Stimulated activated CD4-positive, alpha-beta T cell treated with anti-CD3 and anti-CD28 coated beads, Interleukin-1b, Interleukin-23, amount 100 ng/mL, for 4 hours (primary cell): Measurements from ENCODE around the gene MAD1L1.

ENCODE experiments used
- DNase-seq, 2 donors: peaks; one replicate each; pipeline ENCODE4 v3.0.0-alpha.2; 2020; ENCODE audit warnings: low read depth in 2 of 2

MAD1L1 gene

DNA sequence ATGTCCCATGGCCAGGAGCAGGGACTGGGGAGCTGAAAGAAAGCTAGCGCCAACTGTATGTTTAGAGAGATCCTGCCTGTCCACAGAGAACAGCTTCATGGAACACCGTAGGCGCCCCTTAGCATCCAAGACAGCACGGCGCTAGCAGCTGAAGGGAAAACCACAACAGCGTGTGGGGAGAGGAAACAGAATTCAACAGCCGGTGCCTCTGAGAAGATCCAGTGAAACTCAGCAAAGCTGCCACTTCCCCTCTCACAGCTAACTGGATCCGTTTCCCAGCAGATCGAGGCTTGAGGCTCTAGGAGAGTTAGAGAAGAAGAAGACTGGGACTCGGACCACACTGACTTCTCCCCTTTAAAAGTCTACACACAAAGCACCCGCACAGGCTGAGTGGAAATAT, 145.0 kb downstream of the MAD1L1 start:
- DNase-seq: no peak

DNA sequence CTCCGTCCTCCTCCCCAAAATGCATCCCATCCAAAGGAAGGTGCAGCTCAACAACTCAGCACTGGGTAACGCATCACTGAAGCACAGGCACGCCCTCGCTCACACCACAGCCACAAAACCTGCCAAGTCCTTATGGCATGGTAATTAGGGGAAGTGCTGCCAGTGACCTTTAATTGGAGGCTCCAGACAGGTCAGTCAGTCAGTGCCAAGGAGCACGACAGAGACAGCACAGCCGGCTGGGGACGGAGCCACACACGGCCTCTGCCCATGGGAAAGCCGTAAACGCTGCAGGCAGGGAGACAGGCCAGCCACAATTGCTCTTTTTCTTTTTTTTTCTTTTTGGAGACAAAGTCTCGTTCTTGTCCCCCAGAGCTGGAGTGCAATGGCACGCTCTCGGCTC, 146.5 kb downstream of the MAD1L1 start:
- no peak for DNase-seq

DNA sequence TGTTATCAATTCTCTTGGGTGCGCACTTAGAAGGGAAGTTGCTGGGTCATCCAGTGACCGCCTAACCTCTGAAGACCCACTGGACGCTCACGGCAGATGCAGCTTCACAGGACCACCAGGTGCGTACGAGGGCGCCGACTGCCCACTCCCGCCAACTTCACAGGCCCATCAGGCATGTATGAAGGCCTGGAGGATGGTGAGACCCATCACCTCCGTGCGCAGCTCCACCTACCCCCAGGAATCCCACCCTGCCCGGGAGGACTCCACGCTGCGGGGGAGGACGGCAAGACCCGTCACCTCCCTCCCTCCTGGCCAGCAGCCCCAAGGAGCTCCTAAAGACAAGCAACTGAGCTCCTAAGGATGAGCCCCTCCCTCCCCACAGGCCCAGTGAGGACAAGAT, 146.9 kb downstream of the MAD1L1 start:
- no peak for DNase-seq

DNA sequence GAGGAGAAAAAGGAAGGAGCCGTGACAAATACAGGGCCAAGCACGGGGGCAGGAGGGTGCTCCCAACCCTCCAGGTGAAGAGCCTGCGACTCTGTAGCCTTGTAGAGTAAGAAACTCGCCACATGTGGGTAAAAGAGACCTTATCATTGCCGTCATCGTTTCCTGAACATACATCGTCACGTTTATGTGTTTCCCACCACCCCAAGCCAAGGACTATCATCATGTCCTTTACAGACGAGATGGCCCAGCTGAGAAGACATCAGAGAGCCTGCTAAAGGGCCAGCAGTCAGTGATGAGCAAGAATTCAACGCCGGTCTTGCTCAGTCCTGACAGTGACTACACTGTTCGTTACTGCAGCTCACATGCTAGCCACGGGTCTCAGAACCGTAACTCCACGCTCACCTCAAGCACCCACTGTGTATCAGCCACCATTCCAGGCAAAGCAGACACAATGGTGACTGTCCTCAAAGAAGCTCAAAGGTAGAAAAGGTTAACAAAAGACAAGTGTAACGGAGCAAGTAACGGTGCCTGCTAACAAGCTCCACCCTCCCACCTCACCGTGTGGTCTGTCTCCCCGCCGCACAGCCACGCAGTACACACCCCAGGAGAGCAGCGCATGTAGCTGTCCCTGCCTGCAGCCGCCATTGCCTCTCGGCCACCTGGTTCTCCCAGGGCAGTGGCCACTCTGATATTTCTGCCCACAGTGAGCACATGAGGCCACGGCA, 147.8 kb downstream of the MAD1L1 start:
- DNase-seq: no peak

DNA sequence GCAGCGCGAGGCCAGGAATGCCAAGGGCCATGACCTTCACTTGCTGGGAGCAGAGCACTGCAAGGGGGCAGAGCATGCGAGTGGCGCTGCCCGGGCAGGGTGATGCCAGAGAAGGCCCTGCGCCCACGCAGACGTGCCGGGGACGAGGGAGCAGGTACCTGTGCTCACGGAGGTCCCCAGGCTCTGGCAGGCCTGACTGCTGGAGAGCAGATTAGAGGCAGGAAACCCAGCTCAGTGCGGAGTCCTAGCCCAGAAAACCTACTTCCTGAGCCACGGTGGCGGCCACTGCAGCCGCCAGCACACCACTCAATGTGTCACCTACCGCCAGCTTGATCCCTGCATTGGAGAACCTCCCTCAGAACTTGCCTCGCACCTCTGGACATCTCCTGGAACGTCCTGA, 148.4 kb downstream of the MAD1L1 start:
- DNase-seq: no peak

DNA sequence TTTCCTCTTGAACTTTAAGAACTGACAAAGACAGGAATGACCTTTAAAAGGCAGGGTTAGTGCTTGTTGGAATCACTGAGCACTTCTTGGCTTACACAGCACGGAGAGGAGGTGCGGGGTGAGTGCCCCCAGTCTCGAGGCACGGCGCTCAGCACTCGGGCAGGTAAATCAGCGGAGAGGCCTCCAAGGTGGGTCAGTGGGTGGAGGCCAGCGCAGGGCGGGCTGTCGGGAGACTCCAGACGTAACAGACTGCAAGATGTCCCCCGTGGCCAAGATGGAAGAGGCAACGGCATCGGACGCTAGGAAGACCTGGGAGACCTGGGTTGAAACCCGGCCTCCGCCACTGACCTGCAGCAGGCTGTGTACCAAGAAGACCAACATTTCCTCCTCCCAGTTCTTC, 149.4 kb downstream of the MAD1L1 start:
- DNase-seq: no peak

DNA sequence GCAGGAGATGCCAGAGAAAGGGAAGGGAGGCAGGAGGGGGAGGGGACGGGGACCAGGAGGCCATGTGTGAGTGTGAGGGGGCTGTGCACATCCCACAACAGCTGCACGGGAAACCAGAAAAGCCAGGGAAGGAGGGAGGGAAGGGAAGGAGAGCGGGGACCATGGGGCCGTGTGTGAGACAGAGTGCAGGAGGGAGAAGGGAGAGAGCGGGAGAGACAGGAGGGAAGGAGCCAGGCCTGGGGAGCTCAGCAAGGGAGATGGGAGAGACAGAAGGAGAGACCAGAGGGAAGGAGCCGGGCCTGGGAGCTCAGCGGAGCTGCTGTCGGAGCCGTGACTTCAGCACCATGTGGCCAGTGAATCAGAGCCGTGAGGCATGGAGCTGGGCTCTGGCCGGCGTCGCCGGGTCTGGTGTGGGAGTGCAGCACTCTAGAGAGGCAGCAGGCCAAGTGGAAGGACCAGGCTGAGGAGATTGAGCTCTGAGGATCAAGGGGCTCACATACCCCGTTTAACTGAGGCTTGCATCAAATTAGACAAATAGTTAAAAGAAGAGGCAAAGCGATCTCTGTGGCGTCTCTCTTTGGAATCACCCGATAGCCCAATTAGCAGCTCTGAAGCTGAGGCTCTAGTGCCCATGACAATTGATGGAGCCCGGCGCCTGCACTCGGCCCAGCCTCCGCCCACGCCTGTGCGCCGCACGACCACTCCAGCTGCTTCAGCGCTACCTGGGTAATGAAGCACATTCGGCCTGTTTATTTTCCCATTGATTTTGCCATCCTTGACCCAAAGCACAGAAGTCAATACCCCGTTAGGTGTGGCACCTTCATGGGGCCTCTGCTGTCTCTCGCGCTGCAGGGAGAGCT, 150.4 kb downstream of the MAD1L1 start:
- DNase-seq: no peak

DNA sequence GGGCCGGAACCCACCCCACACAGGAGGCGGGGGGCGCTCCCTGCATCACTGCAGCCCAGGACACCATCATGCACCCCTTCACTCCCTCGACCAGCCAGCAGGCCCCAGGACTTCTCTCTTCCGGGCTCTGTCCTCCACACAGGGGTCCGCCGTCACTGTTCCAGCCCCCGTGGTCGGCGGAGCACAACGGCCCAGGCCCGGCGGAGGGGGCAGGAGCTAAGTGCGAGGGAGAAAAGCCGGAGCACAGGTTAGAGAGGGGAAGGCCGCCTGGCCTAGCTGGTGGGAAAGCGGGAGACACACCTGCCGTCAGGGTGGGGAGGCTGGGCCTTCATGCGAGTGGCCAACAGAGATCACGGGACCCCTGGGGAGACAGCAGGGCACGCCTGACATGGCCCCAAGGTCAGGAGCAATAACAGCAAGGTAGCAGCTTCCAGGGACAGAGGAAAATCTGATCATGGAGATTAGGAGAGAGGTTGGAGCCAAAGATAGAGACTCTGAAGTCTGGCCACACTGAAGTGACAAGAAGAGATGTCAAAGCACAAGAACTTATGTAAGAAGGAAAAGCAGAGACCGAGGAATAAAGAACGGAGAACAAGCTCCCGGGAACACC, 151.1 kb downstream of the MAD1L1 start:
- no peak for DNase-seq

DNA sequence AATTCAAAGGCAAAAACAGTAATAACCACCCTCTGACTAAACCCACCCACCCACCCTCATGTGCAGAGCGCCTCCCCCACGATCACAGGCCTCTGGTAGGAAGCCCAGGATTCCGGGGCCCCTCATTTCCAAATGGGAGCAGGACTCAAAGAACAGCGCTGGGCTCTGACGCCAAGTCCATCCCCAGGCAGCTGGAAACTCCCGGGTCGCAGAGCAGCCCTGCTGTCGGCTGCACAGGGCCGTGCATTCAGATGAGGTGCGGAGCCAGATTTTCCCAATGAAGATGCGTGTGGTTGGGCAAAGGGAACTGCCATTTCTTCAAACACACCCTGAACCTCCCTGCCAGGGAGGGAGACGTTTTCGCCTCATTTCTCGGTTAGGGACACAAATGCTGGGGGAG, 152.3 kb downstream of the MAD1L1 start:
- DNase-seq: no peak

DNA sequence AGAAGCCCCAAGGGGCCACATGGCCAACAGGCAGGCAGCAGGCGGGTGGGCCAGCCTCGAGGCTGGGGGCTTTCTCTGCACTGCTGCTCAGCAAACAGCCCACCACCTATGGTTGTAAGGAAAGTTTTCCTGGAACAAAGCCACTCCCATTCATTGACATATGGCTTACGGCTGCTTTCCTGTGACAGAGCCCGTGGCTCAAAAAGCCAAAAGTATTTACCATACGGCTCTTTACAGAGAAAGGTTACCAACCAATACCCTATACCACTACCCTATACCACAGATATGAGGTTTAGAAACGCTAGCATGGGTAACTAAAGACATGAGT, 152.7 kb downstream of the MAD1L1 start:
- DNase-seq: no peak

DNA sequence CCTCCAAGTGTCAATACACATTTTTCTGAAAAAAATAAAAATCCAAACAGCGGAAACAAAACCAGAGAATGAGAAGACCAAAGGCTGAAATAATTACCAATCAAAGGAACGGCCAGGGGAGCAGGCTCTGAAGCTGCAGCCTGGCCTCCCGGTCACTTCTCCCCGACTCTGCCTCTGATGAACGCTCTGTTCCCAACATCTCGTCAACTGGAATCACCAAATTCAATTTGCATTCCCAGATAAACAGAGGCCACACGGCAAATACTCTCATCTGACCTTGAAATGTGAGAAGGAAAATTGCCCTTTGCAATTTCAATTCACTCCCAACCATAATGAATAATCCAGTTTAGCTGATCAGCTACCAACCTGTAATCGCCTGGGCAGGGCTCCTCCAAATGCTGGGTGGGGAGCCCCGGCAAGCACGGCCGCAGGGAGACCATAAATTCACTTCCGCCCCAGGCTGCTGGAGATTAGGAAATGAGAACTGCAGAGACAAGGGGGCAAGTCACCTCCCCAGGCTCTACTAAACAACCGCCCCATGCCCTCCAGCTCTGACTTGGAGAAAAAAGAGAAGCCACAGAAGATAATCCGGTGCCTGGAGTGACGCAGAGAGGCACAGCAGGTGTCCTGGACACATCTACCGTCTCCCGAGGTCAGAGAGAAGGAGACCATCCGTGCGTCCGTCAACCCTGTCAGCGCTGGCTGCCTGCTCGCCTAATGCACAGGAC, 153.2 kb downstream of the MAD1L1 start:
- DNase-seq: no peak

DNA sequence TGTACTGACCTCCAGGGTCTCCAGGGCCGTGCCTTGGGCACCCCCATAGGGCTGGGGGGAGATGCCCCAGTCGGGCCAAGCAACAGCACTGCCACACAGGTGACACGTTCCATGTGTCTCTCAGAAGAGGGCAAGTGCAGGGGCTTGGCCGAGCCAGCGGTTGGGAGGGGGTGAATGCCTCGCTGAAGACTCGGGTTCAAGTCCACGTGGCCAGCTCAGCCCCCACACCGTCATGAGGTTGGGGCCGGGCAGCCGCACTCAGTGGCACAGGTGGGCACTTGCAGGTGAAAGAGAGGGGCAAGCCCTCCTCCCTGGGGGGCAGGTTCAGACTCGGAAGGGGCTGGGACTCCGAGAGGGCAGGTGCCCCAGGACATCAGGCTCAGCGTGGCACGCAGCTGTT, 153.8 kb downstream of the MAD1L1 start:
- no peak for DNase-seq

DNA sequence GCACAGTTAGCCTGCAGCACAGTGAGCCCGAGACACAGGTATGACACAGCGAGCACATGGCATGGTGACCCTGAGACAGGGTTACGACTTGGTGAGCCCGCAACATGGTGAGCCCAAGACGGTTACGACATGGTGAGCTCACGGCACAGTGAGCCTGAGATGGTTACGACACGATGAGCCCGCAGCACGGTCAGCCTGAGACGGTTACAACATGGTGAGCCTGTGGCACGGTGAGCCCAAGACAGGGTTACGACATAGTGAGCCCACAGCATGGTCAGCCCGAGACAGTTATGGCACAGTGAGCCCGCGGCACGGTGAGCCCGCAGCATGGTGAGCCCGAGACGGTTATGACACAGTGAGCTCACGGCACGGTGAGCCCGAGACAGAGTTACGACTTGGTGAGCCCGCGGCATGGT, 156.1 kb downstream of the MAD1L1 start:
- no peak for DNase-seq

DNA sequence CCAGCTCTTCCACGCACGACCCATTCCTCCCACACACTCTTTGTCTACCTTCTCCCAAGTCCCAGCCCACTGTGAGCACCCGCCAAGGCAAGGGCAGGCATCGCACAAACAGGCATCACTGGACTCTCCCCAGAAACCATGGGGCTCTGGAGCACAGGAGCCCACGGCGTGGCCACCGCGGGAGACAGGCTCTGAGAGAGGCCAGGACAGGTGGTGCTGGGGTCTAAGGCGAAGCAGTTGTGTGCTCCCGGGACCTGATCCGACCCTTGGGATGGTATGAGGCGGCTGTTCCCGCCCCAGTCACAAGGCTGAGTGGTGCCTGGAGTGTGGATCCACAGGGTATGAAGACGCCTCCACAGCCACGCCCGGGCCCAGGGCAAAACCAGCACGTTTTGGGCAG, 156.9 kb downstream of the MAD1L1 start:
- DNase-seq: no peak

DNA sequence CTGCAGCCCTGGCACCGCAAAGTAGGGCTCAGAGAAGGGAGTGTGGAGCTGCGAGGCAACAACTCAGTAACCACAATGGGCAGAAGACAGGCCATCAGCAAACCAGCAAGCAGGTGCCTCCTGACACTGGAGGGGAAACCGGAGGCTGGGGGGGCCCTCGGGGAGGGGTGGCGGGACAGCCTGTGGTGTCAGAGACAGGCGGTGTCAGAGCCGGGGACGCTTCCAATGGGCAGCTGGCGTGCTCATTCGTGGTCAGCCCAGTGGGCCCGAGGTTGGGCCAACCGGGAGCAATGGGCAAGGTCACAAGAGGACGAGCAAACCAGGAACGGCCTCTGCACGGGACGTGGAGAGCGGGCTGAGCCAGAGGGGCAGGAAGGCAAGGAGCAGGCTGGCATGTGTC, 158.1 kb downstream of the MAD1L1 start:
- no peak for DNase-seq

DNA sequence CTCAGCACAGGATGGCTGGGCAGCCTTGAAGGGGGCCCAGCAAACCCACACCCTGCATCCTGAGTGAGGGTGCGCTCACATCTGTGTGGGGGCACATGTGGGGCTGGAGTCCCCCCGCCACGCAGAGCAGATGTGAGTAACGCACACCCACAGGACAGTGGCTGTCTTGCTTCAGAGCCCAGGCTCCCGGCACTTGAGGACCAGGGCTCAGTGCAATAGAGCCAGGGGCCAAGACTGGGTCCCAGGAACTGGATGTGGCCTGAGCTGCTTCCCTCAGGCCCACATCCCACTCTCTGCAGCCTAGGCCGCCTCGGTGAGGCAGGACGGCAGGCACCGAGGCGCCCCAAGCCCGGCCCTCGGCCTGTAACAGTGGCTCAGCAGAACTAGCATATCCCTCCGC, 159.9 kb downstream of the MAD1L1 start:
- DNase-seq: no peak

DNA sequence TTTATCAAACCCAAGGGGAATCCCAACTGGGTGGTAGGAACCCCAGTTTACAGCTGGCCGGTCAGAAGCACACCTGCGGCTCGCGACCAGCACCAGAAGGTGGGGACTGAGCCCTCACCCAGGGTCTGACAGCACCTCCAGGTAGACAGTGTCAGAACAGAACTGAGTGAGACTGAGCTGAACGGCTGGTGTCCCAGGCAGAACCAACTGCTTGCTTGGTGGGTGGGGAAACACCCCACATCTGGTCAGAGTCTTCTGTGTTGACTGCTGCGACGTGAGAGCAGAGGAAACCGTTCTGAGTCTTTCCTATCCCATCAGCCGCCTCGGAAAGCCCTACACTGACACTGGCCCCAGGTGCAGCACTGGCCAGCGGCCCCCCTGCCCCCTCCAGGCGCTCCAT, 160.7 kb downstream of the MAD1L1 start:
- DNase-seq: no peak

DNA sequence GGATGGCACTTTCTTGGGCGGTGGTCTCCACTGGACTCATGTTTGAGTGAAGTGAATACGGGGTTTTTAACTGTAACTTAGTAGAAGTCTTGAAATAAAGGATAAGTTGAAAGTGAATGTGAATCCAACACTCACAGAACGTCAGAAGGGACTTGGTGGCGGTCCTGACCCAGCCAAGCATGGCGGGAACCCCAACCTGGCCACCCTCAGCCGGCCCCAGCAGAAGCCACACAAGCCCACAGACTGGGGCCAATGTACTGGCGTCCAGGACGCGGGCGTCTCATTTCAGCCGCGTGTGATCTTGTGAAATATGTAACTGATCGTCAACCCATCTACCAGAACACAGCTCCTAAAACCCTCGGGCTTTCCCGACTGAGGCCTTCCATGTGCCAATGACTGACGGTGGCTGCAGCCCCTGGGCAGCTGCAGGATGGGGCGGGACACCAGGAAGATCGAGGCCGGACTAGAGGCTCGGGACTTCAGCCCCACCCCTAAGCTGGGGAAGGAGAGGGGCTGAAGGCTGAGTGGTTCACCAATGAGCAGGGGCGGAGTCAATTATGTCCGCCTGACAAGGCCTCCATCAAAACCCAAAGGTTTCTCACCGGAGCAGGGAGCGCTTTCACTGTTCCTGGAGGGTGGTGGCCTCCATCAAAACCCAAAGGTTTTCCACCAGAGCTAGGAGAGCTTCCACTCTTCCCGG, 161.5 kb downstream of the MAD1L1 start:
- DNase-seq: no peak

DNA sequence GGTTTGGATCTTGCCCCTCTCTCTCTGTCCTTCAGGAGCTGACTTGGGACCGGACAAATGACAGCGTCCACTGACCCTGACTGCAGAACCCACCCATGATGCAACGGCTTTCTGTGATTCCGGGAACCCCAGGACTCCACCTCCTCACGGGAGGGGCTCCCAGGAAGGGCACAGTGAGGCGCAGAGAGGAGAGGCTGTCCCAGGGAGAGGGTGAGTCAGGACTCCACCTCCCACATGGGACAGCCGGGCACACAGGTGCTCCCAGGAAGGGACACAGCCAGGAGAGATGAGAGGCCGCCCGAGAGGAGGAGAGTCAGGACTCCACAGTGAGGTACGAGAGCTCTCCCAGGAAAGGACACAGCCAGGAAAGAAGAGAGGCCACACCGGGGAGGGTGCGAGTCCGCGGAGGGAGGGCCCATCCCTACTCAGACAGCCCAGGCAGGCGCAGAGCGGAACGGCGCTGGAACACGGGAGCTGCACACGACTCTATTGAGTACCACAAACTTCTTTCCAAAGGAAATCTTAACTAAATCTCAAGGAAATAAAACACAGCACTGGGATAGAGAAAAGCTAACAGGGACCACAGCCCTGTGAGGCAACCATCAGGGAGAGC, 162.5 kb downstream of the MAD1L1 start:
- DNase-seq: no peak

DNA sequence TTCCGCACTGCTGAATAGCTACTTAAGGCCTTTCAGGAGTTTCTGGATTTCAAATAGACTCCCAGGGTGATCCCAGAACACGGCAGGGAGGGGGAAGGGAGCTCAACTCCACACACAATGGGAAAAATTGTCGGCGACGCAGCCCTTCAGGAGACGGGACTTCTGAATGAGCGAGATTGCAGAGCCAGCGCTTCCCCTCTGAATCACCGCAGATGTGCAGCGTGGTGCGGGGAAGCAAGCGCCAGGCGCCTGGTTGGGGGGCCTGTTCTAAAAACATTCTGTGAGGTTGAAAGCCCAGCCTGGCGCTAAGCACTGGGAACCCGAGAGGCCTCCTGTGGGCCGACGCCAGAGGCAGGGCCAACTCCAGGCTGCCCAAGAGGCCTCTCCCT, 163.3 kb downstream of the MAD1L1 start:
- no peak for DNase-seq

DNA sequence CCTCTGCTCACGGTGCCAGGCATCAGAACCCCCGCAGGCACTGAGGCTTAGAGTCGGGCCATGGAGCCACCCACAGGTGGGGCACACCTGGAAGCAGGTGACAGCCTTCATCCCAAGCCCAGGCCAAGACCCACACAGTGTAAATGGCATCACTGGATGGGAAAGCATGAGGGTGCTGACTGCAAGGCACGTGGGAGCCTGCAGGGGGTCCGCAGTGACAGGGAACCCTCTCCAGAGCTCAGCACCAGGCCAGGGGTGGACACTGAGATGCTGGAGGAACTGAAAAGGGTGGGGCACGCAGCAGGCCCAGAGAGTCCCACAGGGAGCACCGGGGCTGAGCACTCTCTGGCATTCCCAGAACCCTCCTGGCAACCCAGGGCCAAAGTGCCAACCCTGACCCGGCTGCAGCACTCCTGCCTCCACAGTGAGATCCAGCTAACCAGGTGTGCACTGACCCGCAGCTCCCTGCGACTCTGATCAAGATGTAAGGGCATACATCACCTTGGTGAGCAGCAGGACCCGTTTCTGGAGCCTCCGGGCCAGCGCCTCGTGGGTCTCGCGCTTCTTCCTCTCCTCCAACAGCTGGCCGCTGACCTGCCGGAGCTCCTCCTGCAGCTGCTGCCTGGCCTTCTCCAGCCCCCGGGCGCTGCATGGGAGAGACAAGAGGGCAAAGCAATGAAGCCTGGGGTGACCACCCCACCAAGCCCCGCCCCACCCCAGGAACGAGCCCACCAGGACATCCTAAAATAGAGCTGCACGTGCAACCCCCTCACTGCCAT, 163.9 kb downstream of the MAD1L1 start:
- no peak for DNase-seq
